K562 (cell line): ENCODE measurements around the gene UTS2R. TPM values are rescaled to one million over a fixed set of nuclear protein-coding genes. Genes with fewer than 3 reads are reported as not detected.

Experiments used
- BCOR ChIP-seq: fragments of 450-650 bp; IDR thresholded peaks from 2 replicates; pipeline ENCODE4 v1.6.1; 2016
- ELF2 ChIP-seq: fragments of 250-450 bp; sonication (Bioruptor Pico); IDR thresholded peaks from 2 replicates; pipeline ENCODE4 v1.5.0; 2021; ENCODE audit warnings: mild to moderate bottlenecking
- FIP1L1 ChIP-seq: fragments of 200-400 bp; formaldehyde crosslinking; IDR thresholded peaks from 2 replicates; pipeline ENCODE4 v1.6.1; 2018; ENCODE audit warnings: mild to moderate bottlenecking, low read depth, low read length; ENCODE audit not compliant: poor library complexity, severe bottlenecking
- PCBP1 ChIP-seq: fragments of 200-400 bp; formaldehyde crosslinking; IDR thresholded peaks from 2 replicates; pipeline ENCODE4 v1.6.1; 2018; ENCODE audit warnings: mild to moderate bottlenecking, low read depth, low read length; ENCODE audit not compliant: poor library complexity, severe bottlenecking
- TAF9B ChIP-seq: fragments of 450-650 bp; IDR thresholded peaks from 2 replicates; pipeline ENCODE4 v1.6.1; 2018; ENCODE audit warnings: mild to moderate bottlenecking; ENCODE audit not compliant: partially characterized antibody
- TEAD1 ChIP-seq, 2 experiments: fragments of 450-650 bp in 1 of 2; sonication (generic) in 1 of 2; formaldehyde crosslinking; IDR thresholded peaks; 2 replicates each; pipeline versions ENCODE4 v1.4.0 to v1.8.0; 2020 to 2022; ENCODE audit warnings: mild to moderate bottlenecking in 2 of 2, missing genetic modification reagents in 1 of 2
- ZNF263 ChIP-seq: sonication (generic); formaldehyde crosslinking; IDR thresholded peaks from 2 replicates; pipeline ENCODE4 v1.8.0; 2022; ENCODE audit warnings: mild to moderate bottlenecking, missing genetic modification reagents, borderline replicate concordance
- ZNF347 ChIP-seq: fragments of 450-650 bp; formaldehyde crosslinking; IDR thresholded peaks from 2 replicates; pipeline ENCODE4 v1.4.0; 2020; ENCODE audit warnings: low read depth, mild to moderate bottlenecking, moderate library complexity
- ZNF583 ChIP-seq: fragments of 250-450 bp; sonication (Bioruptor Pico); IDR thresholded peaks from 2 replicates; pipeline ENCODE4 v1.4.0; 2020
- ZZZ3 ChIP-seq: fragments of 450-650 bp; IDR thresholded peaks from 2 replicates; pipeline ENCODE4 v1.6.1; 2016; ENCODE audit warnings: antibody characterized with exemption, mild to moderate bottlenecking, moderate library complexity
- polyA plus RNA-seq, 8 experiments: library from polyadenylated mRNA; depleted of rRNA in 4 of 8; stranded (reverse) in 5 of 8; unstranded in 3 of 8; fragments of >200 nt; fragmentation: Nextera tagmentation in 2 of 8; fragmentation: Illumina TruSeq in 1 of 8; extraction: Ambion mirVana in 2 of 8; extraction: Trizol in 1 of 8; gene quantifications; 2 replicates each; pipeline versions ENCODE4 v1.2.1 to v1.2.3, GENCODE V29; 2011 to 2014; ENCODE audit warnings: inconsistent platforms in 1 of 8, missing spikeins in 1 of 8
- total RNA-seq, 7 experiments: library from RNA; depleted of rRNA in 6 of 7; stranded (reverse); fragments of >200 nt in 6 of 7; fragmentation: Illumina TruSeq in 2 of 7; extraction: Trizol in 2 of 7; gene quantifications; 2 replicates each; pipeline versions ENCODE4 v1.2.1 to v1.2.3, GENCODE V29; 2011 to 2021; ENCODE audit warnings: low replicate concordance in 1 of 7
- TF ChIP-seq, protein P1 (sequence below), 2 experiments: fragments of 450-650 bp in 1 of 2; sonication (generic) in 1 of 2; formaldehyde crosslinking in 1 of 2; IDR thresholded peaks; 2 replicates each; pipeline versions ENCODE4 v1.7.1 to v1.9.0; 2016 to 2022; ENCODE audit warnings: inconsistent platforms in 1 of 2, mild to moderate bottlenecking in 1 of 2, missing genetic modification reagents in 1 of 2
- TF ChIP-seq, protein P2 (sequence below), 3 experiments: IDR thresholded peaks in 2 of 3; conservative IDR thresholded peaks in 1 of 3; 2 replicates each; pipeline ENCODE4 v1.5.1; 2011 to 2012; ENCODE audit warnings: low read length in 3 of 3, mild to moderate bottlenecking in 3 of 3, control low read depth in 2 of 3, improper control_type of control experiment in 1 of 3, inconsistent platforms in 1 of 3, low read depth in 1 of 3, mixed read lengths in 1 of 3, moderate library complexity in 1 of 3; ENCODE audit not compliant: insufficient read depth in 2 of 3

The UTS2R gene
- total and polyA plus RNA-seq, 9 of the 15 experiments (the other 6 are each of a cell fraction or from before 2014, with no cell fraction given), result 0.22 TPM; not detected in 8

DNA sequence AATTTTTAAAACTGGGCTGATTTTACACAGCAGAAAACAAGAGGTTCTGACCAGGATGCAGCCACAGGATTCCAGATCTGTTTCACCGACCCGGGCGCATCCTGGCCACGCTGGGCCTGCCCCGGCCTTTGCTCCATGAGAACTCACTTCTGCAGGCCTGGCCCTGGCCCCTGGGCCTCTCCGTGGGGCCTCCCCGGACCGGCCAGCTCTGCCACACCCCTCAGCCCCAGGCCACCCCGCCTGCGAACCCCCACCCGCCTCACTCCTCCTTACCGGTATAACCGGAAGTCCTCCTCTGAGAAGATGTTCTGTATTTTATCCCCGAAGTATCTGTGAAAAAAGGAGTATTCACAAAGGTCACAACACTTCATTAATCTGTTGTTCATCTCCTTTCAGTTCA, 33.5 kb downstream of the UTS2R start (continued):
- TF ChIP-seq, protein P1, sequence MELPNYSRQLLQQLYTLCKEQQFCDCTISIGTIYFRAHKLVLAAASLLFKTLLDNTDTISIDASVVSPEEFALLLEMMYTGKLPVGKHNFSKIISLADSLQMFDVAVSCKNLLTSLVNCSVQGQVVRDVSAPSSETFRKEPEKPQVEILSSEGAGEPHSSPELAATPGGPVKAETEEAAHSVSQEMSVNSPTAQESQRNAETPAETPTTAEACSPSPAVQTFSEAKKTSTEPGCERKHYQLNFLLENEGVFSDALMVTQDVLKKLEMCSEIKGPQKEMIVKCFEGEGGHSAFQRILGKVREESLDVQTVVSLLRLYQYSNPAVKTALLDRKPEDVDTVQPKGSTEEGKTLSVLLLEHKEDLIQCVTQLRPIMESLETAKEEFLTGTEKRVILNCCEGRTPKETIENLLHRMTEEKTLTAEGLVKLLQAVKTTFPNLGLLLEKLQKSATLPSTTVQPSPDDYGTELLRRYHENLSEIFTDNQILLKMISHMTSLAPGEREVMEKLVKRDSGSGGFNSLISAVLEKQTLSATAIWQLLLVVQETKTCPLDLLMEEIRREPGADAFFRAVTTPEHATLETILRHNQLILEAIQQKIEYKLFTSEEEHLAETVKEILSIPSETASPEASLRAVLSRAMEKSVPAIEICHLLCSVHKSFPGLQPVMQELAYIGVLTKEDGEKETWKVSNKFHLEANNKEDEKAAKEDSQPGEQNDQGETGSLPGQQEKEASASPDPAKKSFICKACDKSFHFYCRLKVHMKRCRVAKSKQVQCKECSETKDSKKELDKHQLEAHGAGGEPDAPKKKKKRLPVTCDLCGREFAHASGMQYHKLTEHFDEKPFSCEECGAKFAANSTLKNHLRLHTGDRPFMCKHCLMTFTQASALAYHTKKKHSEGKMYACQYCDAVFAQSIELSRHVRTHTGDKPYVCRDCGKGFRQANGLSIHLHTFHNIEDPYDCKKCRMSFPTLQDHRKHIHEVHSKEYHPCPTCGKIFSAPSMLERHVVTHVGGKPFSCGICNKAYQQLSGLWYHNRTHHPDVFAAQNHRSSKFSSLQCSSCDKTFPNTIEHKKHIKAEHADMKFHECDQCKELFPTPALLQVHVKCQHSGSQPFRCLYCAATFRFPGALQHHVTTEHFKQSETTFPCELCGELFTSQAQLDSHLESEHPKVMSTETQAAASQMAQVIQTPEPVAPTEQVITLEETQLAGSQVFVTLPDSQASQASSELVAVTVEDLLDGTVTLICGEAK (IDR thresholded peaks at IDR 0.05), result no peak
- TF ChIP-seq, protein P1 (CRISPR knock-in tag; IDR thresholded peaks at IDR 0.05), result no peak
- TF ChIP-seq FIP1L1, result no peak
- TF ChIP-seq ZNF347, result no peak
- TF ChIP-seq TAF9B, result no peak
- TF ChIP-seq TEAD1 (CRISPR knock-in tag; IDR thresholded peaks at IDR 0.05), result no peak
- TF ChIP-seq PCBP1, result no peak
- TF ChIP-seq ZNF583 (CRISPR knock-in tag), result no peak
- no peak for TF ChIP-seq BCOR
- TF ChIP-seq ZNF263 (CRISPR knock-in tag), result no peak
- TF ChIP-seq ELF2, result no peak
- no peak for TF ChIP-seq ZZZ3
- TF ChIP-seq, protein P2, sequence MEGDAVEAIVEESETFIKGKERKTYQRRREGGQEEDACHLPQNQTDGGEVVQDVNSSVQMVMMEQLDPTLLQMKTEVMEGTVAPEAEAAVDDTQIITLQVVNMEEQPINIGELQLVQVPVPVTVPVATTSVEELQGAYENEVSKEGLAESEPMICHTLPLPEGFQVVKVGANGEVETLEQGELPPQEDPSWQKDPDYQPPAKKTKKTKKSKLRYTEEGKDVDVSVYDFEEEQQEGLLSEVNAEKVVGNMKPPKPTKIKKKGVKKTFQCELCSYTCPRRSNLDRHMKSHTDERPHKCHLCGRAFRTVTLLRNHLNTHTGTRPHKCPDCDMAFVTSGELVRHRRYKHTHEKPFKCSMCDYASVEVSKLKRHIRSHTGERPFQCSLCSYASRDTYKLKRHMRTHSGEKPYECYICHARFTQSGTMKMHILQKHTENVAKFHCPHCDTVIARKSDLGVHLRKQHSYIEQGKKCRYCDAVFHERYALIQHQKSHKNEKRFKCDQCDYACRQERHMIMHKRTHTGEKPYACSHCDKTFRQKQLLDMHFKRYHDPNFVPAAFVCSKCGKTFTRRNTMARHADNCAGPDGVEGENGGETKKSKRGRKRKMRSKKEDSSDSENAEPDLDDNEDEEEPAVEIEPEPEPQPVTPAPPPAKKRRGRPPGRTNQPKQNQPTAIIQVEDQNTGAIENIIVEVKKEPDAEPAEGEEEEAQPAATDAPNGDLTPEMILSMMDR (IDR thresholded peaks at IDR 0.05 in 2 of 3, conservative IDR thresholded peaks at IDR 0.05 in 1 of 3; ENCODE audit: insufficient read depth in 2 of 3, low read depth in 1 of 3, low read length in 3 of 3), result no peak
